Stimulated activated CD8-positive, alpha-beta memory T cell treated with anti-CD3 and anti-CD28 coated beads, Interleukin-4, amount 100 ng/mL, for 4 hours (primary cell): Measurements from ENCODE around the gene RGR.

ENCODE experiments used
- DNase-seq, 2 donors: peaks; one replicate each; pipeline ENCODE4 v3.0.0-alpha.2; 2020; ENCODE audit warnings: low read depth in 2 of 2, low spot score in 1 of 2

RGR gene

GRCh38 chr10:84221916-84222315 is 22.9 kb upstream of the RGR start:
- DNase-seq = no peak

- no peak for DNase-seq
Observed at GRCh38 chr10:84224411-84225028, 20.3 kb upstream of the RGR start.

- no peak for DNase-seq
Observed at GRCh38 chr10:84225427-84226173, 19.3 kb upstream of the RGR start, which contains the start of gene LRIT2. TSS of gene LRIT2 (minus strand) at chr10:84225544. CDS start at chr10:84225520, 24 bp downstream.

GRCh38 chr10:84226616-84227015 is 18.2 kb upstream of the RGR start:
- DNase-seq = no peak

GRCh38 chr10:84227810-84228209 is 17.0 kb upstream of the RGR start:
- DNase-seq = no peak

- DNase-seq = no peak
Observed at GRCh38 chr10:84230359-84230758, 14.5 kb upstream of the RGR start.

- no peak for DNase-seq
Observed at GRCh38 chr10:84232376-84232775, 12.5 kb upstream of the RGR start.

- DNase-seq = no peak
Observed at GRCh38 chr10:84233940-84234339, 10.9 kb upstream of the RGR start.

GRCh38 chr10:84234479-84234878 is 10.4 kb upstream of the RGR start:
- DNase-seq = no peak

GRCh38 chr10:84235096-84235495 is 9.8 kb upstream of the RGR start:
- DNase-seq = no peak

- DNase-seq = no peak
Observed at GRCh38 chr10:84236807-84237198, 8.1 kb upstream of the RGR start.

GRCh38 chr10:84237199-84238051 is 7.4 kb upstream of the RGR start:
- no peak for DNase-seq

GRCh38 chr10:84238909-84239308 is 5.9 kb upstream of the RGR start:
- DNase-seq = no peak

- no peak for DNase-seq
Observed at GRCh38 chr10:84241185-84241790, 3.6 kb upstream of the RGR start, which contains the start of gene LRIT1. TSS of gene LRIT1 (minus strand) at chr10:84241546. CDS start at chr10:84241439, 107 bp downstream.

GRCh38 chr10:84243759-84244158 is 1.1 kb upstream of the RGR start:
- no peak for DNase-seq

- no peak for DNase-seq
Observed at GRCh38 chr10:84247496-84247895, 2.6 kb downstream of the RGR start.

GRCh38 chr10:84248794-84249193 is 3.9 kb downstream of the RGR start:
- no peak for DNase-seq

GRCh38 chr10:84254552-84255478 is 10.0 kb downstream of the RGR start:
- no peak for DNase-seq

GRCh38 chr10:84256510-84257342 is 11.9 kb downstream of the RGR start:
- DNase-seq = no peak
